GM19455 (cell line): ENCODE results near the gene SPO11.

Source experiments
- ATAC-seq: cut with Tn5 transposase; IDR thresholded peaks from one replicate; pipeline ENCODE4 v1.9.1; 2021; ENCODE audit not compliant: unreplicated experiment

The SPO11 gene

GRCh38 chr20:57329608-57330221 lies at the start of gene SPO11:
TSS of gene SPO11 (plus strand) at chr20:57329803. CDS start at chr20:57329868, 65 bp downstream.
- no peak for ATAC-seq

- ATAC-seq: no peak
Measured at GRCh38 chr20:57280221-57280620, 49.4 kb upstream of the SPO11 start.

- ATAC-seq: no peak
Measured at GRCh38 chr20:57281900-57282299, 47.7 kb upstream of the SPO11 start.

- no peak for ATAC-seq
Measured at GRCh38 chr20:57282670-57283361, 46.8 kb upstream of the SPO11 start.

GRCh38 chr20:57283860-57284259 lies 45.7 kb upstream of the SPO11 start:
- no peak for ATAC-seq

- ATAC-seq: no peak
Measured at GRCh38 chr20:57287007-57287880, 42.4 kb upstream of the SPO11 start.

- no peak for ATAC-seq
Measured at GRCh38 chr20:57287901-57288300, 41.7 kb upstream of the SPO11 start.

- no peak for ATAC-seq
Measured at GRCh38 chr20:57288651-57289277, 40.8 kb upstream of the SPO11 start.

- no peak for ATAC-seq
Measured at GRCh38 chr20:57289391-57290177, 40.0 kb upstream of the SPO11 start.

- no peak for ATAC-seq
Measured at GRCh38 chr20:57290178-57290484, 39.5 kb upstream of the SPO11 start.

GRCh38 chr20:57291003-57291402 lies 38.6 kb upstream of the SPO11 start:
- no peak for ATAC-seq

GRCh38 chr20:57291694-57292093 lies 37.9 kb upstream of the SPO11 start:
- ATAC-seq: no peak

GRCh38 chr20:57292611-57293010 lies 37.0 kb upstream of the SPO11 start:
- ATAC-seq: no peak

GRCh38 chr20:57293995-57294394 lies 35.6 kb upstream of the SPO11 start:
- no peak for ATAC-seq

GRCh38 chr20:57294550-57294949 lies 35.1 kb upstream of the SPO11 start:
- ATAC-seq: no peak

GRCh38 chr20:57298457-57298856 lies 31.1 kb upstream of the SPO11 start:
- no peak for ATAC-seq

GRCh38 chr20:57301026-57301425 lies 28.6 kb upstream of the SPO11 start:
- ATAC-seq: no peak

GRCh38 chr20:57306747-57307146 lies 22.9 kb upstream of the SPO11 start:
- ATAC-seq: no peak

GRCh38 chr20:57308451-57309271 lies 20.9 kb upstream of the SPO11 start:
- ATAC-seq: no peak

- no peak for ATAC-seq
Measured at GRCh38 chr20:57309544-57310115, 20.0 kb upstream of the SPO11 start.
